Activated naive CD8-positive, alpha-beta T cell (primary cell): ENCODE data around the gene OR5L1.

Source experiments
- H3K27ac Mint-ChIP-seq: one replicate; pipeline ENCODE4 v1.8.0; 2021; ENCODE audit warnings: mixed read lengths
- H3K27me3 Mint-ChIP-seq: one replicate; pipeline ENCODE4 v1.8.0; 2021; ENCODE audit warnings: mixed read lengths
- H3K36me3 Mint-ChIP-seq: one replicate; pipeline ENCODE4 v1.8.0; 2021; ENCODE audit warnings: mixed read lengths
- H3K4me1 Mint-ChIP-seq: one replicate; pipeline ENCODE4 v1.8.0; 2021; ENCODE audit warnings: low read depth, mixed read lengths
- H3K4me3 Mint-ChIP-seq: one replicate; pipeline ENCODE4 v1.8.0; 2021; ENCODE audit warnings: mild to moderate bottlenecking, mixed read lengths
- H3K9me3 Mint-ChIP-seq: one replicate; pipeline ENCODE4 v1.8.0; 2021; ENCODE audit warnings: low read depth, mixed read lengths

OR5L1 gene

DNA sequence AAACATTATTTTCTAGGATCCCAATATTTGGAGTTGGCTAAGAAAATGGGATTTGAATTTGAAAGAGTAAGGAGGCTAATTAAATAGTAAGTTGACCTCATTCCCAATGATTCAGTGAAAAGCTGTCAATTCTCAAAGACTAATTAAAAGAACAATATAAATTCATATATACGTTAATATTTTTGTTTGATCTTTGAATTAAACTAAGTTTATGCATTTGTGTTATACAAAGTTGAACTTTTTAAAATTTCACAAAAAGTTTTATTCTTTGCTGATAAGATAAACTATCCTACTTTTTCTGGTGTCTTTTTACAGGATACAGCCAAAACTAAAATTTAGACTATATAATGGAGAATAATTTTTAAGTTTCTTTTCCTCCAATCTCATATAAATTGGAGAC lies at the start of gene OR5L1:
Gene OR5L1, plus strand, starts transcription at position 301 of the 400 bp plus-strand sequence. CDS start 100 bp downstream, outside the sequence.
- peaks cover 15% of the 10 kb centered on the region for H3K9me3 Mint-ChIP-seq
- no peak within 1 kb of the TSS for H3K4me3 Mint-ChIP-seq
- no peak within 1 kb of the TSS for H3K27ac Mint-ChIP-seq
- no peaks in the 10 kb centered on the region for H3K36me3 Mint-ChIP-seq
- no peaks in the 10 kb centered on the region for H3K27me3 Mint-ChIP-seq
- H3K4me1 Mint-ChIP-seq: no peaks in the 10 kb centered on the region

DNA sequence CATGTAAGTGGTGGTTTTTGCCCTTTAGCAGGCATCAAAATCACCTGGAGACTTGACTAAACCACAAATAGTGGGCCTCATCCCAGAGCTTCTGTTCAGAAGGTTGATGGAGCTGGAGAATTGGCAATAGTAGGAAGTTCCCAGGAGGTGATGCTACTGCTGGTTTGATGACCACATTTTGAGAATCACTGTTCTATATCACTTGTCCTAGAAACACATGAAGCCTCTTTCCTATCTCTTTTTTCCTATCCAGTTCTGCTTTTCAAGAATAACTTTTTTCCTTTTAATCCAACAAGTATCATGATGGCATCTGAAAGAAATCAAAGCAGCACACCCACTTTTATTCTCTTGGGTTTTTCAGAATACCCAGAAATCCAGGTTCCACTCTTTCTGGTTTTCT lies 38.0 kb upstream of the OR5L1 start, which contains the start of gene OR5D13:
Gene OR5D13, plus strand, starts transcription at position 301 of the 400 bp plus-strand sequence. Its CDS starts 0 bp downstream, at position 301.
- Mint-ChIP-seq H3K36me3 (no peaks in the 10 kb centered on the region), H3K4me3 (no peak within 1 kb of the TSS), H3K4me1 (no peaks in the 10 kb centered on the region)

DNA sequence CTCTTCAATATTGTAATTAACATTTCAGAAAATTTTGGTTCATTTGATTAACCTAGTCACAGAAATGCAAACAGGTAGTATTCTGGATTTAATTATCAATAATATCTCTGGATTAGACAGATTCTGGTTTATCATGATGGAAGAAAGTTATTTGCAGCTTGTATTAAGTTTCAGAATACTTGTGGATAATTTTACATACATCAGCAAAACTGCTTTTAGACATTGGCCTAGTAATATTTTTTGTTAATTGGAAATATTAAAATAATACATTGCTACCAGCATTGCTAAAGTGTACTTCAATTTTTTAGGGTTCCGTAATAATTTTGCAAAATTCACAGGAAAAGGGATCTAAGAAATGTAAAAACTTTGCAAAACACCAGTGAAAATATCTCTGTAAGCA lies 19.6 kb upstream of the OR5L1 start:
- Mint-ChIP-seq H3K36me3 (no peaks in the 10 kb centered on the region), H3K4me1 (no peaks in the 10 kb centered on the region), H3K27ac (no peak overlapping the region), H3K27me3 (no peaks in the 10 kb centered on the region), H3K9me3 (peaks cover 27% of the 10 kb centered on the region), H3K4me3 (no peak overlapping the region)

More for the DNA sequence above, 38.0 kb upstream of the OR5L1 start, which contains the start of gene OR5D13:
- no peak within 1 kb of the TSS for H3K27ac Mint-ChIP-seq
- H3K27me3 Mint-ChIP-seq: no peaks in the 10 kb centered on the region
- H3K9me3 Mint-ChIP-seq: peaks cover 11% of the 10 kb centered on the region

DNA sequence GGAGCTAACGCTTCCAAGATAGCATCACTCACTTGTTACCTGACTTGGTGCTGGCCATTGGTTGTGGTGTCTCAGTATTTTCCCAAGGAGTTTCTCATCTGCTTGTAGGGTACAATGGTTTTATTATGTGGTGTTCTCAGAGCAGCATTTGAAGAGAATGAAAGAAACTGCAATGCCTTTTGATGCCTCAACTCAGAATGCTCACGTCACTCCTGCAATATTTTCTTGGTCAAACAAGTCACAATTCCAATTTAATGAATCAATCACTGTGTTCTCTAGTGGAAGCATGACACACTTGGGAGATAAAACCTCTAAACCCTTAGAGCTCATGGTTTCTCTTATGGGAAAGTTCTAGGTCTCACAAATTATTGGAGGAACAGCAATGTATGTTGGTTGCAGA lies 17.8 kb upstream of the OR5L1 start:
- Mint-ChIP-seq H3K9me3 (peaks cover 22% of the 10 kb centered on the region), H3K27me3 (no peaks in the 10 kb centered on the region), H3K4me1 (no peaks in the 10 kb centered on the region), H3K27ac (no peak overlapping the region), H3K4me3 (no peak overlapping the region), H3K36me3 (no peaks in the 10 kb centered on the region)

DNA sequence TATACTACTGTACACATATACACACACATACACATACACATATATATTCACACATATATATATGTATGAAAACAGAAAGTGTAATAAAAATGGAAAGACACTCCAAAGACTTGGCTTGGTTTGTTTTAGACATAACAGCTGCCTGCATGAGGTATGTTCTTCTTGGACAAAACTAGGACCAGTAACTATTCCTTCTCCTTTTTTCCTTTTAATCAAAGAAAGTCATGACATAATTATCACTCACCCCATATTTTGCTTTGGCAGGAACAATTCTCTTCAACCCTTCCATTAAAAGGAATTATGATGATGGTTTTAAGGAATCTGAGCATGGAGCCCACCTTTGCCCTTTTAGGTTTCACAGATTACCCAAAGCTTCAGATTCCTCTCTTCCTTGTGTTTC lies 15.9 kb upstream of the OR5L1 start, which contains the start of gene OR5D14:
Gene OR5D14, plus strand, starts transcription at position 301 of the 400 bp plus-strand sequence. Its CDS starts 0 bp downstream, at position 301.
- Mint-ChIP-seq H3K9me3 (peaks cover 33% of the 10 kb centered on the region), H3K4me1 (no peaks in the 10 kb centered on the region), H3K27ac (no peak within 1 kb of the TSS), H3K36me3 (no peaks in the 10 kb centered on the region), H3K4me3 (no peak within 1 kb of the TSS), H3K27me3 (no peaks in the 10 kb centered on the region)

DNA sequence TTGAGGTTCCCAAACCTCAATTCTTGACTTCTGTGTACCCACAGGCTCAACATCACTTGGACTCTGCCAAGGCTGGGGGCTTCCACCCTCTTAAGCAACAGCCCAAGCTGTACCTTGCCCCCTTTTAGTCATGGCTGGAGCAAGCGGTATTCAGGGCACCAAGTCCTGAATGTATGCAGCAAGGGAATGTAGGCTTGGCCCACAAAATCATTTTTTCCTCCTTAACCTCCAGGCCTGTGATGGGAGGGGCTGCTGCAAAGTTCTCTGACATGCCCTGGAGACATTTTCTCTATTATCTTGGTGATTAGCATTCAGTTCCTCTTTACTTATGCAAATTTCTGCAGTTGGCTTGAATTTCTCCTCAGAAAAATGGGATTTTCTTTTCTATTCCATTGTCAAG lies 4.9 kb upstream of the OR5L1 start:
- no peaks in the 10 kb centered on the region for H3K36me3 Mint-ChIP-seq
- peaks cover 21% of the 10 kb centered on the region for H3K9me3 Mint-ChIP-seq
- H3K27ac Mint-ChIP-seq: no peak overlapping the region
- H3K4me3 Mint-ChIP-seq: no peak overlapping the region
- no peaks in the 10 kb centered on the region for H3K27me3 Mint-ChIP-seq
- no peaks in the 10 kb centered on the region for H3K4me1 Mint-ChIP-seq

DNA sequence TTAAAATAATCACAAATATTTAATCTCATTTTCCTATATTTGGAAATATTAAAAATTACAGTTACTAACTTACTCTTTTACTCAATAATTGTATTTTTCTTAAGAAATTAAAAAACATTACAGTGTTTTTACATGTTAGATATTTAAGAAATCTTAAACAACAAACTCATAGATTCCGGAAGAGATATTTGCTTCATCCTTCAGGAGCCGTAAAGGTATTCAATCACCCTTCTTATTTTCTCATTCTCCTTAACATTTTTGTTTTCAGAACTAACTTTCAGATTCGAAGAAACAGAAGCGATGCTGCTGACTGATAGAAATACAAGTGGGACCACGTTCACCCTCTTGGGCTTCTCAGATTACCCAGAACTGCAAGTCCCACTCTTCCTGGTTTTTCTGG lies 8.2 kb downstream of the OR5L1 start, which contains the start of gene OR5D18:
Gene OR5D18, plus strand, starts transcription at position 301 of the 400 bp plus-strand sequence. Its CDS starts 0 bp downstream, at position 301.
- no peaks in the 10 kb centered on the region for H3K36me3 Mint-ChIP-seq
- no peaks in the 10 kb centered on the region for H3K4me1 Mint-ChIP-seq
- peaks cover 23% of the 10 kb centered on the region for H3K9me3 Mint-ChIP-seq
- no peak within 1 kb of the TSS for H3K4me3 Mint-ChIP-seq
- H3K27ac Mint-ChIP-seq: no peak within 1 kb of the TSS
- no peaks in the 10 kb centered on the region for H3K27me3 Mint-ChIP-seq

DNA sequence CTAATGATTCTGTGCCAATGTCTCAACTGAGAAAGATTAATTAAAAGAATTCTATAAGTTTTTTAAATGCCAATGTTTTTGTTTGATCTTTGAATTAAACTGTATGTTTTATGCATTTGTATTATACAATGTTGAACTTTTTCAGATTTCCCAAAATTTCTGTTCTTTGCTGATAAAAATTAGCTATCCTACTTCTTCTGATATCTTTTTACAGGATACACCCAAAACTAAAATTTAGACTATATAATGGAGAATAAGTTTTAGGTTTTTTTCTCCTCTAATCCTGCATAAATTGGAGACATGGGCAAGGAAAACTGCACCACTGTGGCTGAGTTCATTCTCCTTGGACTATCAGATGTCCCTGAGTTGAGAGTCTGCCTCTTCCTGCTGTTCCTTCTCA lies 15.8 kb downstream of the OR5L1 start, which contains the start of gene OR5L2:
Gene OR5L2, plus strand, starts transcription at position 301 of the 400 bp plus-strand sequence. Its CDS starts 0 bp downstream, at position 301.
- H3K4me1 Mint-ChIP-seq: no peaks in the 10 kb centered on the region
- no peaks in the 10 kb centered on the region for H3K36me3 Mint-ChIP-seq
- peaks cover 11% of the 10 kb centered on the region for H3K9me3 Mint-ChIP-seq
- no peak within 1 kb of the TSS for H3K4me3 Mint-ChIP-seq
- H3K27me3 Mint-ChIP-seq: no peaks in the 10 kb centered on the region
- H3K27ac Mint-ChIP-seq: no peak within 1 kb of the TSS

DNA sequence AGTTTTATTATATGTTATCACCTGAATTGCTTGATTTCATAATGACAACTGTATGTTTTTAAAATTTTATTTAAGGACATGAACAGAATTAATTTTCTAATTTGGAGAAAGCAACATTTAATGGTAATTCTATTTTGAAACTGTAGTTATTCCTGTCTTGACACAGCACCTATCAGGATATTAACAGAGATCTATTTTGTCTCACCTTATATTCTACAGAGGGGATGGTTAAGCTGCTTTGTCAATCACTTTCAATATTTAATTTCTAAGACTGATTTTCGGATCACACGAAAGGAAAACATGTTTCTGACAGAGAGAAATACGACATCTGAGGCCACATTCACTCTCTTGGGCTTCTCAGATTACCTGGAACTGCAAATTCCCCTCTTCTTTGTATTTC lies 27.3 kb downstream of the OR5L1 start, which contains the start of gene OR5D16:
Gene OR5D16, plus strand, starts transcription at position 301 of the 400 bp plus-strand sequence. Its CDS starts 0 bp downstream, at position 301.
- H3K4me1 Mint-ChIP-seq: no peaks in the 10 kb centered on the region
- H3K27me3 Mint-ChIP-seq: no peaks in the 10 kb centered on the region
- H3K4me3 Mint-ChIP-seq: no peak within 1 kb of the TSS
- H3K9me3 Mint-ChIP-seq: peaks cover 23% of the 10 kb centered on the region
- H3K36me3 Mint-ChIP-seq: no peaks in the 10 kb centered on the region
- H3K27ac Mint-ChIP-seq: no peak within 1 kb of the TSS

DNA sequence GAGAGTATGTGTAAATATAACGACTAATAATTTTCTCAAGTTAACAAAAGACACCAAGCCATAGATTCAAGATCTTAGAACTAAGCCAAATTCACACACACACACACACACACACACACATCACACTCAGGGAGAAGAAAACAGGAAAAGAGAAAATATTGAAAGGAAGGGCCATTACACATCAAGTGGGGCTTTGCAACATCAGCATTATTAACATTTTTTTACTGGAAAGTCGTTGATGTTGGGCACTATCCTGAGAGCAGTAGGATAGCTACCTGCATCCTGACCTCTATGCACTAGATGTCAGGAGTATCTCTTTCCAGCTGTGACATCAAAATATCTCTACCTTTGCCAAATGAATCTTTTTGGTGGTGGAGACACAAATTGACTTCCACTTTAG lies 36.3 kb downstream of the OR5L1 start:
- Mint-ChIP-seq H3K27ac (no peak overlapping the region), H3K4me1 (no peaks in the 10 kb centered on the region), H3K27me3 (no peaks in the 10 kb centered on the region), H3K36me3 (no peaks in the 10 kb centered on the region), H3K9me3 (peaks cover 12% of the 10 kb centered on the region), H3K4me3 (no peak overlapping the region)

DNA sequence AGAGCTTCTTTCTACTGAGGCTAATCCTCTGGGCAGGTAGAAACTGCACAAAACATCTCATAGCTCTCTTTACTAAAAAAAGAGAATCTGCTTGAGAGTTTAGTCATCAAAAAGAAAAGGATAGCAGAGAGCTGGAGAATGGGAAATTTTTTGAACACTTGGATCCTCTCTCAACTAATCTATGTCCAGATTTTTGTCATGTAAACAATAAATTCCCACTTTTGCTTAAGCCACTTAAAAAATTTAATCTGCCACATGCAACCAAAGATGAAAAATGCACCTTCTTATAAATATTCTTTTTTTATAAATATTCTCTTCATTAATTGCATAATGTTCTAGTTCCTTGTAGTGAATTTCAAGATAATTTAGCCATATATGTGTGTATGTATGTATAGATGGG lies 37.9 kb downstream of the OR5L1 start:
- Mint-ChIP-seq H3K9me3 (peaks cover 20% of the 10 kb centered on the region), H3K4me3 (no peak overlapping the region), H3K36me3 (no peaks in the 10 kb centered on the region), H3K4me1 (no peaks in the 10 kb centered on the region), H3K27ac (no peak overlapping the region), H3K27me3 (no peaks in the 10 kb centered on the region)

DNA sequence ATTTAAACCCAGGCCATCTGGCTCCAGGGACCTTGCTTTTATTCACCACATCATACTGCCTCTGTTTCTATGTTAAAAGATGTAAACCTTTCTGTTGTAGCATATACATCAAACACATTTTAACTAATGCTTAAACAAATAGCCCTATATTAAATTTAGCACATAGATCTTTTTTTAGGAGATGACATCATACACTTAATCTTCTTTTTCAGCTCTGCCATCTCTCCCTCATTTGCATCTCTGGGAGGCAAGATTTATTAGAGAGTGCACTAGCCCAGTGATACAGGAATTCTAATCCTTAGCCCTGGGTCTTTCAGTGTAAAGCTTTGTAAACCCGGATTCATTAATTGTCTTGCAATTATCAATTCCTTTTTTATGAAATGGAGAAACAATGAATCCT lies 41.0 kb downstream of the OR5L1 start:
- Mint-ChIP-seq H3K36me3 (no peaks in the 10 kb centered on the region), H3K4me3 (no peak overlapping the region), H3K27ac (no peak overlapping the region), H3K9me3 (peaks cover 20% of the 10 kb centered on the region), H3K27me3 (no peaks in the 10 kb centered on the region), H3K4me1 (no peaks in the 10 kb centered on the region)

DNA sequence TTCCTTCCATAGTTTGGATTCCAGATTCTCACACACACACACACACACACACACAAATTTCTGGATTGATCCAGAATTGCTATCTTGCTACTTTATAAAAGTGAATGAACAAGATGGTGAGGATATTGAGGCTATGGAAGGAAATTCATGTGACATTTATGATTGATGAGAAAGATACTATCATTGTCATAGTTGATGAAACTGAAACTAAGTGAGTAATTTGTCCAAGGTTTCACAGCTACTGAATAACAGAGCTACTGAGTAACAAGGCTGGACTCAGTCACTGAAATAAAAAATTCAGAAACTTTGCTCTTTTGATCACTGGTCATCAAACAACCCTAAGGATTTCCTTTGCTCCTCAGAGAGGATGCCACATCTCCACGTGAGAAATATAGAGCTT lies 43.5 kb downstream of the OR5L1 start:
- Mint-ChIP-seq H3K4me1 (no peaks in the 10 kb centered on the region), H3K27me3 (no peaks in the 10 kb centered on the region), H3K27ac (no peak overlapping the region), H3K36me3 (no peaks in the 10 kb centered on the region), H3K9me3 (peaks cover 25% of the 10 kb centered on the region), H3K4me3 (no peak overlapping the region)
